ENCODE measurements around the gene OR5B21.

The OR5B21 gene

DNA sequence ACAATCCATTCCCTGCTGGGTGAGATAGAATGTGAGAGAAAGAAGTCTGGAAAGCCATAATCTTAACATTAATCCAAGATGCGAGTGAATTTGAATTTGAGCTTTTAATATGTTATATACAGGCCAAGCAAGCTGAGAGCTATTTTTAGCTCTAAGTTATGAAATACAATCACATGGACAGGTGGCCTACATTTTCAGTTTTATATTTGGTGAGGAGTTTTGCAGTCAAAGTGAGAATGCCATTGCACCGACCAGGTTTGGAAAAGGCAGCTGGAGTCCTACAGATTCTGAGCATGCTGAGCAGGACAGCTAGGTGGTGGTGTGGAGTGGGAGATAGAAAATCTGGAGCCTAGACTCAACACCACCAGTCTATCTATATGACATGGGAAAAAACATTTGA lies 12.0 kb downstream of the OR5B21 start:
- no peak overlapping the region for H3K27ac ChIP-seq
- TF ChIP-seq, protein P1, sequence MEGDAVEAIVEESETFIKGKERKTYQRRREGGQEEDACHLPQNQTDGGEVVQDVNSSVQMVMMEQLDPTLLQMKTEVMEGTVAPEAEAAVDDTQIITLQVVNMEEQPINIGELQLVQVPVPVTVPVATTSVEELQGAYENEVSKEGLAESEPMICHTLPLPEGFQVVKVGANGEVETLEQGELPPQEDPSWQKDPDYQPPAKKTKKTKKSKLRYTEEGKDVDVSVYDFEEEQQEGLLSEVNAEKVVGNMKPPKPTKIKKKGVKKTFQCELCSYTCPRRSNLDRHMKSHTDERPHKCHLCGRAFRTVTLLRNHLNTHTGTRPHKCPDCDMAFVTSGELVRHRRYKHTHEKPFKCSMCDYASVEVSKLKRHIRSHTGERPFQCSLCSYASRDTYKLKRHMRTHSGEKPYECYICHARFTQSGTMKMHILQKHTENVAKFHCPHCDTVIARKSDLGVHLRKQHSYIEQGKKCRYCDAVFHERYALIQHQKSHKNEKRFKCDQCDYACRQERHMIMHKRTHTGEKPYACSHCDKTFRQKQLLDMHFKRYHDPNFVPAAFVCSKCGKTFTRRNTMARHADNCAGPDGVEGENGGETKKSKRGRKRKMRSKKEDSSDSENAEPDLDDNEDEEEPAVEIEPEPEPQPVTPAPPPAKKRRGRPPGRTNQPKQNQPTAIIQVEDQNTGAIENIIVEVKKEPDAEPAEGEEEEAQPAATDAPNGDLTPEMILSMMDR (conservative IDR thresholded peaks at IDR 0.05), result no peak

DNA sequence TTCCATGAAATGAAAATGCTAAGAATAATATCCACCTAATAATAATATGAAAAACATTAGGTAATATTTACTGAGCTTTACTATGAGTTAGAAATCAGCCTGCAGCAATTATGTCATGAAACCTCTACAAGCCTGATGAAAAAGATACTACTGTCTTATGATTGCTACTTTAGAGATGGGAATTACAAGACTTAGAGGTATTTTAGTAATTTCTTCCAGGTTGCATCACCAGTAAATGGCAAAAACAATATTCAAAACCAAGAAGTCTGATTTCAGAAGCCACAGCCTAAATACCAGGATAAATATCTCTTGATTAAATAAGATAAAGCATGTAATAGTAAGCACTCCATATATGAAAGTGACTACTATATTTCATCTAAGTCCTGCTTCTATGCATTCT lies 13.8 kb downstream of the OR5B21 start:
- TF ChIP-seq, protein P1 (conservative IDR thresholded peaks at IDR 0.05), result no peak
- no peak overlapping the region for H3K27ac ChIP-seq

DNA sequence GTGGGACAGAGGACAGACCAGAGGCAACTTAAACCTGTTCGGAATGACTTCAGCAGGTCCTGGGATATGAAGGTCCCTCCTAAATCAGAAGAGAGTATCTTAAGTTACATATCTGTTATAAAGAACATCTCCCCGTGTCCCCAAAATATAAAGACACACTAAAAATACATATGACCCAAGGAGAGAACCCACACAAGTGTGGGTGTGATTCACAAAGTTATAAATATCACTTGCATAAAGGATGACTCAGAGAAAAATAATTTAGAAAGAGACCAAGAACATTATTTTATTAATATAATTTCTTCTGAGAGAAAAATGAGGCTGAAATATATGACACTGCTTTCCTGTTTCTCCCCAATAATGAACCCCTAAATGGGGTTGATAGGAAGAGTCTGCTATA lies 14.2 kb downstream of the OR5B21 start:
- TF ChIP-seq, protein P1 (conservative IDR thresholded peaks at IDR 0.05), result no peak
- H3K27ac ChIP-seq, result no peak overlapping the region

DNA sequence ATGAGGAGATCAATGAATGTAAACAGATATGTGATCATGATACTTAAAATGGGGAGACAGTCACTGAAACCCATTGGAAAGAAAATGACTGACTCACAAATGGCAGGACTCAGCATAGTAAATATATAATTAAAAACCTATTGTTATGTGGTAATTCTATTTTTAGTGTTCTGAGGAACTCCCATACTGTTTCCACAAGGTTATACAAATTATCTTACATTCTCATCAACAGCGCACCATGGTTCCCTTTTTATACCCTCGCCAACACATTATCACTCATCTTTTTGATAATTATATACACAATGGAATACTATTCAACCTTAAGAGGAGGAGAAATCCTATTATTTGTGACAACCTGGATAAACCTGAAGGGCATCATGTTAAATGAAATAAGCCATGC lies 17.1 kb downstream of the OR5B21 start:
- TF ChIP-seq, protein P1 (conservative IDR thresholded peaks at IDR 0.05), result no peak
- no peak overlapping the region for H3K27ac ChIP-seq

DNA sequence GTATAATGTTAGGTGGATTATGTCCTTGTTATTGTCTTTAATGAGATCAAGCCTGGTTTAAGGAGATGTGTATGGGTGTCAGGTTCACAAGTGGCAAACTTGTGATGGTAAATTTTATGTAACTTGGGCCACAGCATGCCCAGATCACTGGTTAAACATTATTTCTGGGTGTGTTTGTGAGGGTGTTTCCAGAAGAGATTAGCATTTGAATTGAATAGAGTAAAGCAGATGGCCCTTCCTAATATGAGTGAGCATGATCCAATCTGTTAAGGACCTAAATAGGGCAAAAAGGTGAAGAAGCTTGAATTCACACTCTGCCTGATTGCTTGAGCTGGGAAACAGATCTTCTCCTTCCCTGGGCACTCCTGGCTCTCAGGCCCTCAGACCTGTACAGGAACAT lies 20.7 kb downstream of the OR5B21 start:
- H3K27ac ChIP-seq, result no peak overlapping the region
- TF ChIP-seq, protein P1 (conservative IDR thresholded peaks at IDR 0.05), result no peak

DNA sequence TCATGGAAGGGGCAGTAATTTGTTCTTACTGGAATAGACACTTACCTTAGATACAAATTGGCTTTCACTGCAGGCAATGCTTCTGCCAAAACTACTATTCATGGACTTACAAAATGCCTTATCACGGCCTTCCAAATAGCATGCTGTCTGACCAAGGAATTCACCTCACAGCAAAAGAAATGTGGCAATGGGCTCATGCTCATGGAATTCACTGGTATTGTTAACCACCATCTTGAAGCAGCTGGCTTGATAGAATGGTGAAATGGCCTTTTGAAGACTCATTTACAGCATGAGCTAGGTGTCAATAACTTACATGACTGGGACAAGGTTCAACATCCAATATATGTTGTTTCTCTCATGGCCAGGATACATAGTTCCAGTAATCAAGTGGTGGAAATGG lies 21.9 kb downstream of the OR5B21 start:
- TF ChIP-seq, protein P1 (conservative IDR thresholded peaks at IDR 0.05), result no peak
- no peak overlapping the region for H3K27ac ChIP-seq

DNA sequence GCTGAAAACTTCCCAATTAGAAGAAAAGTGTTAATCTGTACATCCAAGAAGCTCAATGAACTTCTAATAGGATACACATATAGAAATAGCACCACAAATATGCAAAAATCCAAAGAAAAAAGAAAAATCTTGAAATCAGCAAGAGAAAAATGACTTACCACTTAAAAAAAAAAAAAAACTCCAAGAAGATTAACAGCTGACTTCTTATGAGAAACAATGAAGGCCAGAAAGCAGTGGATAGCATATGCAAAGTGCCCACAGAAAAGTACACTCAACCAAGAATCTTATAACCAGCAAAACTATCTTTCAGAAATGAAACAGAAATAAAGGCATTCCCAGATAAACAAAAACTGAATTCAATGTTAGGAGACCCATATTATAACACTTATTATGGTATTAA lies 36.0 kb downstream of the OR5B21 start:
- no peak overlapping the region for H3K27ac ChIP-seq
- TF ChIP-seq, protein P1 (conservative IDR thresholded peaks at IDR 0.05), result no peak

DNA sequence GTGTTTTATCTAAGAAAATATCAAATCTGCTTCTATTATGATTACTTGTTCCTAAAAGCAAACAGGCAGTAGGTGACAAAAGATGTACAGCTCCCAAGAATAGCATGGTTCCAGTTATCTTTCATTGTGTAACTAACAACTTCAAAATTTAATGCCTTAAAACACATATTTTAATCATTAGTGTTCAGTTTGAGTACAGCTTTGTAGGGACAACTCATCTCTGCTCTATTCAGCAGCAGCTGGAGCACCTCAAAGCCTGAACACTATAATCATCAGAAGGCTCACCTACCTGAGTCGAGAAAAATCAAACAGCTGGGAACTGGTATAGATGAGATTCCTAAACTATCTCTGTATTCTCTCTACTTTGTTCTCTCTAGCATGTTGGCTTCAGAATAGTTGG lies 41.6 kb downstream of the OR5B21 start:
- no peak overlapping the region for H3K27ac ChIP-seq

More for the DNA sequence above, 41.6 kb downstream of the OR5B21 start:
- TF ChIP-seq, protein P1 (conservative IDR thresholded peaks at IDR 0.05), result no peak

Measured in VCaP (cell line).